ENCODE data around the gene LRP2. TPM values are rescaled to one million over a fixed set of nuclear protein-coding genes. Genes with fewer than 3 reads are reported as not detected.

LRP2 gene
- total and polyA plus RNA-seq, 5 donors: 0.16 to 0.66 (median 0.33) TPM

- Histone ChIP-seq H3K4me3 (ENCODE audit: low read length) (peak overlapping the region; percentile 16), H3K4me1 (ENCODE audit: control insufficient read depth, insufficient read depth, low read length) (no peaks in the 10 kb centered on the region)
- intact Hi-C loops (cut with DNase I): loop anchor here in 1 of 4 donors (10.0 kb wide), 1 partner anchor 118 kb away; no protein-coding TSS in a partner anchor
Measured at GRCh38 chr2:169082995-169083394, 279.3 kb downstream of the LRP2 start.

GRCh38 chr2:169081551-169081950, 280.8 kb downstream of the LRP2 start:
- 19% methylated on average over 5 of the region's 5 CpGs for WGBS
- Histone ChIP-seq H3K27ac (ENCODE audit: low read length) (peak overlapping the region; percentile 75), H3K4me3 (ENCODE audit: low read length) (no peak overlapping the region), H3K4me1 (ENCODE audit: control insufficient read depth, insufficient read depth, low read length) (peaks cover 3% of the 10 kb centered on the region), H3K9me3 (ENCODE audit: control insufficient read depth, low read length) (no peaks in the 10 kb centered on the region), H3K27me3 (ENCODE audit: control insufficient read depth, insufficient read depth) (no peaks in the 10 kb centered on the region)
- intact Hi-C loops (cut with DNase I): loop anchor here in 1 of 4 donors (10.0 kb wide), 1 partner anchor 117 kb away; no protein-coding TSS in a partner anchor
- ATAC-seq (peak in 1 of 2 donors; percentile 56), DNase-seq (no peak)

More at GRCh38 chr2:169082995-169083394, 279.3 kb downstream of the LRP2 start:
- 65% methylated on average over 4 of the region's 4 CpGs for WGBS
- Histone ChIP-seq H3K9me3 (ENCODE audit: control insufficient read depth, low read length) (no peaks in the 10 kb centered on the region), H3K27ac (ENCODE audit: low read length) (peak overlapping the region; percentile 37), H3K27me3 (ENCODE audit: control insufficient read depth, insufficient read depth) (no peaks in the 10 kb centered on the region)
- DNase-seq (no peak), ATAC-seq (peak in 1 of 2 donors; percentile 20)

- H3K4me3 ChIP-seq (ENCODE audit: low read length): no peak overlapping the region
- ATAC-seq: peak in 1 of 2 donors; percentile 17
- DNase-seq: no peak
- WGBS: 82% methylated on average over 2 of the region's 2 CpGs
- peaks cover 3% of the 10 kb centered on the region for H3K4me1 ChIP-seq (ENCODE audit: control insufficient read depth, insufficient read depth, low read length)
- intact Hi-C loops (cut with DNase I): loop anchor here in 1 of 4 donors (10.0 kb wide), 1 partner anchor 116 kb away; no protein-coding TSS in a partner anchor
- no peak overlapping the region for H3K27ac ChIP-seq (ENCODE audit: low read length)
- no peaks in the 10 kb centered on the region for H3K9me3 ChIP-seq (ENCODE audit: control insufficient read depth, low read length)
- no peaks in the 10 kb centered on the region for H3K27me3 ChIP-seq (ENCODE audit: control insufficient read depth, insufficient read depth)
Measured at GRCh38 chr2:169080250-169081069, 281.9 kb downstream of the LRP2 start.

- no peak overlapping the region for H3K4me3 ChIP-seq (ENCODE audit: low read length)
- peak overlapping the region; percentile 76 for H3K27ac ChIP-seq (ENCODE audit: low read length)
- peak; percentile 89 to 92 for ATAC-seq
- intact Hi-C loops (cut with DNase I): no loop called here
- peak in 2 of 3 donors; percentile 55 to 70 for DNase-seq
- no peaks in the 10 kb centered on the region for H3K9me3 ChIP-seq (ENCODE audit: control insufficient read depth, low read length)
- no peaks in the 10 kb centered on the region for H3K27me3 ChIP-seq (ENCODE audit: control insufficient read depth, insufficient read depth)
- 17% methylated on average over 2 of the region's 2 CpGs for WGBS
- H3K4me1 ChIP-seq (ENCODE audit: control insufficient read depth, insufficient read depth, low read length): peaks cover 3% of the 10 kb centered on the region
Measured at GRCh38 chr2:169077674-169078240, 284.6 kb downstream of the LRP2 start.

Other genes with a start within 250 kb of the LRP2 start
- 1 to 10 TPM; 8.3 to 9.6 (median 8.9) TPM for gene BBS5, start 117.0 kb upstream of the LRP2 start, total RNA-seq
- 8.0 TPM for gene BBS5, start 117.0 kb upstream of the LRP2 start, polyA plus RNA-seq
- gene KLHL41, start 147.2 kb upstream of the LRP2 start, total RNA-seq: 100 to 1,000 TPM in 1 of 4 donors, 10 to 100 TPM in 3; 82.1 to 165 (median 88.6) TPM
- gene KLHL41, start 147.2 kb upstream of the LRP2 start, polyA plus RNA-seq: 62.2 TPM
- 10 to 100 TPM; 46.4 to 60.6 (median 52.4) TPM for gene FASTKD1, start 211.3 kb upstream of the LRP2 start, total RNA-seq
- 55.1 TPM for gene FASTKD1, start 211.3 kb upstream of the LRP2 start, polyA plus RNA-seq
- 10 to 100 TPM; 41.3 to 49.4 (median 45.2) TPM for gene PPIG, start 221.8 kb upstream of the LRP2 start, total RNA-seq
- gene PPIG, start 221.8 kb upstream of the LRP2 start, polyA plus RNA-seq: 40.4 TPM